Measurements from ENCODE around the gene BAHD1. TPM values are rescaled to one million over a fixed set of nuclear protein-coding genes. Genes with fewer than 3 reads are reported as not detected.

Gene BAHD1
- total and polyA plus RNA-seq, 2 donors (not counting 3 experiments of a cell fraction or from before 2014, with no cell fraction given) = 6.3 to 19.1 TPM

DNA sequence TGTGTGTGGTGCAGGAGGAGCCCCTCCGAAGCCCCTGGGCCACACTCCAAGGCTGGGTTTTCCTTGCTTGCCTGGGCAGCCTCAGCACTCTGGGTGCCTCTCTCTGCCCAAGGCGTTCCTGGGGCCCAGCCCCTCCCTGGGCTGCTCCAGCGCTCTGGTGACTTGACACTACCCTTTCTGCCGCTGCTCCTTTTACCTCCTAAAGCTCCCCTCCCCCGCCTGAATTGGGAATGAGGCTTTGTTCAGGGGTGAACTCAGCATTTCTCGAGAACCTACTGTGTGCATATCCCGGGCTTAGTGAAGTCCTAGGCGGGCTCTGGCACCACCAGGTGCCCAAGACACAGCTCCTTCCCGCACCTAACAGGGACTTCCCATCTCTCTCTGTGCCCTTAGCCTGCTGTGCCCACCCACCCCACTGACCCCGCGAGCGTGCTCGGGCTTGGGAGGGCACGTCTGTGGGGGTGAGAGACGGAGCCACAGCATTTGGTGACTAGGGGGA lies 1.2 kb upstream of the BAHD1 start:
- DNase-seq (ENCODE audit: low read depth, low spot score) (no peak), FAIRE-seq (no peak)
- POLR2A ChIA-PET = interaction anchor here (0.6 kb wide), 1 partner anchor 121 kb away, joined by 5 read pairs; no protein-coding TSS in a partner anchor
- dilution Hi-C loops (cut with MboI; ENCODE audit: extremely low pct_ligation_motif_present, low sequenced_read_pairs) = no loop called here
- Histone ChIP-seq H3K9ac (replicated peaks; ENCODE audit: extremely low read depth, insufficient read depth, low read length) (no peak overlapping the region), H3K4me3 (replicated peaks in 1 of 3; ENCODE audit: insufficient read depth in 1 of 3, low read depth in 1 of 3, low read length in 3 of 3) (peak overlapping the region in 1 of 3 experiments; percentile 91), H4K20me1 (replicated peaks; ENCODE audit: control insufficient read depth, extremely low read depth, insufficient read depth, low read length) (peaks cover 2% of the 10 kb centered on the region), H3K4me1 (ENCODE audit: control insufficient read depth, extremely low read depth, insufficient read depth, low read length) (peaks cover 6% of the 10 kb centered on the region), H3K36me3 (ENCODE audit: control insufficient read depth in 2 of 2, extremely low read depth in 1 of 2, insufficient read depth in 2 of 2, low read length in 2 of 2) (no peaks in the 10 kb centered on the region), H3K4me2 (ENCODE audit: insufficient read depth, low read length) (peak overlapping the region; percentile 75), H3K27ac (ENCODE audit: insufficient read depth, low read depth, low read length) (no peak overlapping the region), H3K9me3 (replicated peaks; ENCODE audit: control insufficient read depth, insufficient read depth, low read length) (no peaks in the 10 kb centered on the region), H2AFZ (ENCODE audit: low read depth, low read length) (no peak overlapping the region), H3K27me3 (ENCODE audit: control insufficient read depth in 2 of 2, insufficient read depth in 2 of 2, low read length in 2 of 2) (peaks cover 51 to 55% of the 10 kb centered on the region in 2 experiments), H3K79me2 (ENCODE audit: control insufficient read depth, insufficient read depth, low read length) (peaks cover 17% of the 10 kb centered on the region), H3K9me1 (replicated peaks; ENCODE audit: control insufficient read depth, extremely low read depth, insufficient read depth, low read length) (no peaks in the 10 kb centered on the region)
- TF ChIP-seq POLR2A (IDR thresholded peaks at IDR 0.05; ENCODE audit: low read depth, low read length) (no peak), JUN (IDR thresholded peaks at IDR 0.05; ENCODE audit: borderline replicate concordance, insufficient read depth, insufficient read length, low read depth) (no peak), EZH2 (IDR thresholded peaks at IDR 0.05; ENCODE audit: borderline replicate concordance, low read depth, low read length, severe bottlenecking) (no peak), GATA2 (IDR thresholded peaks at IDR 0.05; ENCODE audit: insufficient read depth, insufficient read length, low read depth, low read length) (no peak), MYC (IDR thresholded peaks at IDR 0.05; ENCODE audit: low read depth, low read length) (no peak)
- TF ChIP-seq, protein P1, sequence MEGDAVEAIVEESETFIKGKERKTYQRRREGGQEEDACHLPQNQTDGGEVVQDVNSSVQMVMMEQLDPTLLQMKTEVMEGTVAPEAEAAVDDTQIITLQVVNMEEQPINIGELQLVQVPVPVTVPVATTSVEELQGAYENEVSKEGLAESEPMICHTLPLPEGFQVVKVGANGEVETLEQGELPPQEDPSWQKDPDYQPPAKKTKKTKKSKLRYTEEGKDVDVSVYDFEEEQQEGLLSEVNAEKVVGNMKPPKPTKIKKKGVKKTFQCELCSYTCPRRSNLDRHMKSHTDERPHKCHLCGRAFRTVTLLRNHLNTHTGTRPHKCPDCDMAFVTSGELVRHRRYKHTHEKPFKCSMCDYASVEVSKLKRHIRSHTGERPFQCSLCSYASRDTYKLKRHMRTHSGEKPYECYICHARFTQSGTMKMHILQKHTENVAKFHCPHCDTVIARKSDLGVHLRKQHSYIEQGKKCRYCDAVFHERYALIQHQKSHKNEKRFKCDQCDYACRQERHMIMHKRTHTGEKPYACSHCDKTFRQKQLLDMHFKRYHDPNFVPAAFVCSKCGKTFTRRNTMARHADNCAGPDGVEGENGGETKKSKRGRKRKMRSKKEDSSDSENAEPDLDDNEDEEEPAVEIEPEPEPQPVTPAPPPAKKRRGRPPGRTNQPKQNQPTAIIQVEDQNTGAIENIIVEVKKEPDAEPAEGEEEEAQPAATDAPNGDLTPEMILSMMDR (IDR thresholded peaks at IDR 0.05; ENCODE audit: extremely low read depth in 1 of 2, insufficient read depth in 1 of 2, low read depth in 1 of 2, low read length in 2 of 2) = no peak
- CTCF ChIA-PET = interaction anchor here (1.2 to 1.8 kb wide), 4 partner anchors 8 to 165 kb away, joined by 4 to 5 read pairs (median 4); partner anchors contain the start of gene IVD
- intact Hi-C loops (cut with micrococcal nuclease) = no loop called here
- BruUV-seq (replicated peaks) = no TSS peak
